ENCODE data around the gene TBC1D3B.
"Not testable (repeated sequence)": the region's sequence is repeated elsewhere in the genome, so short reads cannot be mapped to it uniquely, and the experiment has no call there.

TBC1D3B gene

GRCh38 chr17:36206486-36206821 lies 30.0 kb upstream of the TBC1D3B start:
- peak overlapping the region; percentile 26 for H3K4me3 Mint-ChIP-seq
- H3K27ac Mint-ChIP-seq: peak overlapping the region; percentile 12
- DNase-seq (ENCODE audit: low spot score in 2 of 2); H3K36me3 Mint-ChIP-seq; H3K9me3 Mint-ChIP-seq: not testable (repeated sequence)
- H3K4me1 Mint-ChIP-seq: peaks cover 70% of the 10 kb centered on the region
- ATAC-seq: peak; percentile 71

- H3K4me1 Mint-ChIP-seq: peaks cover 70% of the 10 kb centered on the region
- no peak for ATAC-seq
- no peaks in the 10 kb centered on the region for H3K9me3 Mint-ChIP-seq
- H3K4me3 Mint-ChIP-seq: peak overlapping the region; percentile 26
- peak overlapping the region; percentile 12 for H3K27ac Mint-ChIP-seq
- peak in 1 of 2 donors; percentile 61 for DNase-seq (ENCODE audit: low spot score in 2 of 2)
- peaks cover 3% of the 10 kb centered on the region for H3K36me3 Mint-ChIP-seq
Measured at GRCh38 chr17:36205637-36206485, 29.4 kb upstream of the TBC1D3B start.

- Mint-ChIP-seq H3K36me3 (no peaks in the 10 kb centered on the region), H3K9me3 (no peaks in the 10 kb centered on the region), H3K4me3 (peak overlapping the region; percentile 26), H3K4me1 (peaks cover 70% of the 10 kb centered on the region), H3K27ac (peak overlapping the region; percentile 12)
- DNase-seq (ENCODE audit: low spot score in 2 of 2): no peak
- ATAC-seq: no peak
Measured at GRCh38 chr17:36204724-36205500, 28.5 kb upstream of the TBC1D3B start.

- H3K27ac Mint-ChIP-seq: peak overlapping the region; percentile 74
- peak overlapping the region; percentile 70 for H3K4me3 Mint-ChIP-seq
- peaks cover 80% of the 10 kb centered on the region for H3K4me1 Mint-ChIP-seq
- ATAC-seq (no peak), DNase-seq (ENCODE audit: low spot score in 2 of 2) (no peak)
- H3K9me3 Mint-ChIP-seq: no peaks in the 10 kb centered on the region
- no peaks in the 10 kb centered on the region for H3K36me3 Mint-ChIP-seq
Measured at GRCh38 chr17:36203335-36203734, 26.9 kb upstream of the TBC1D3B start.

- not testable (repeated sequence) for H3K36me3 Mint-ChIP-seq, H3K9me3 Mint-ChIP-seq
- peaks cover 82% of the 10 kb centered on the region for H3K4me1 Mint-ChIP-seq
- H3K27ac Mint-ChIP-seq: peak overlapping the region; percentile 74
- ATAC-seq (peak; percentile 51), DNase-seq (ENCODE audit: low spot score in 2 of 2) (peak in 1 of 2 donors; percentile 65)
- H3K4me3 Mint-ChIP-seq: peak overlapping the region; percentile 70
Measured at GRCh38 chr17:36201506-36201905, 25.1 kb upstream of the TBC1D3B start.

- Mint-ChIP-seq H3K4me1 (peaks cover 82% of the 10 kb centered on the region), H3K27ac (peak overlapping the region; percentile 74), H3K4me3 (peak overlapping the region; percentile 70)
- H3K36me3 Mint-ChIP-seq; ATAC-seq; DNase-seq (ENCODE audit: low spot score in 2 of 2); H3K9me3 Mint-ChIP-seq: not testable (repeated sequence)
Measured at GRCh38 chr17:36201102-36201501, 24.7 kb upstream of the TBC1D3B start.

- H3K9me3 Mint-ChIP-seq: no peaks in the 10 kb centered on the region
- DNase-seq (ENCODE audit: low spot score in 2 of 2) (peak in 1 of 2 donors; percentile 82), ATAC-seq (peak; percentile 76)
- H3K4me3 Mint-ChIP-seq: peak overlapping the region; percentile 70
- peak overlapping the region; percentile 92 for H3K27ac Mint-ChIP-seq
- peaks cover 89% of the 10 kb centered on the region for H3K4me1 Mint-ChIP-seq
- peaks cover 26% of the 10 kb centered on the region for H3K36me3 Mint-ChIP-seq
Measured at GRCh38 chr17:36198831-36199465, 22.5 kb upstream of the TBC1D3B start.

- no peaks in the 10 kb centered on the region for H3K9me3 Mint-ChIP-seq
Measured at GRCh38 chr17:36197387-36197703, 20.9 kb upstream of the TBC1D3B start.

GRCh38 chr17:36196131-36196486 lies 19.7 kb upstream of the TBC1D3B start:
- DNase-seq (ENCODE audit: low spot score in 2 of 2) (no peak), ATAC-seq (no peak)
- peaks cover 33% of the 10 kb centered on the region for H3K36me3 Mint-ChIP-seq
- peak overlapping the region; percentile 92 for H3K27ac Mint-ChIP-seq
- no peaks in the 10 kb centered on the region for H3K9me3 Mint-ChIP-seq
- peaks cover 84% of the 10 kb centered on the region for H3K4me1 Mint-ChIP-seq
- H3K4me3 Mint-ChIP-seq: peak overlapping the region; percentile 70

More at GRCh38 chr17:36197387-36197703, 20.9 kb upstream of the TBC1D3B start:
- peak overlapping the region; percentile 92 for H3K27ac Mint-ChIP-seq
- ATAC-seq: peak; percentile 1
- peak in 1 of 2 donors; percentile 71 for DNase-seq (ENCODE audit: low spot score in 2 of 2)
- peaks cover 84% of the 10 kb centered on the region for H3K4me1 Mint-ChIP-seq
- H3K4me3 Mint-ChIP-seq: peak overlapping the region; percentile 70
- H3K36me3 Mint-ChIP-seq: peaks cover 29% of the 10 kb centered on the region

GRCh38 chr17:36195434-36196130 lies 19.1 kb upstream of the TBC1D3B start:
- H3K4me1 Mint-ChIP-seq: peaks cover 84% of the 10 kb centered on the region
- peaks cover 33% of the 10 kb centered on the region for H3K36me3 Mint-ChIP-seq
- DNase-seq (ENCODE audit: low spot score in 2 of 2) (peak in 1 of 2 donors; percentile 64), ATAC-seq (no peak)
- H3K27ac Mint-ChIP-seq: peak overlapping the region; percentile 92
- no peaks in the 10 kb centered on the region for H3K9me3 Mint-ChIP-seq
- peak overlapping the region; percentile 70 for H3K4me3 Mint-ChIP-seq

GRCh38 chr17:36194832-36195433 lies 18.5 kb upstream of the TBC1D3B start:
- Mint-ChIP-seq H3K4me1 (peaks cover 84% of the 10 kb centered on the region), H3K27ac (peak overlapping the region; percentile 92), H3K36me3 (peaks cover 33% of the 10 kb centered on the region), H3K4me3 (peak overlapping the region; percentile 70)
- not testable (repeated sequence) for ATAC-seq; DNase-seq (ENCODE audit: low spot score in 2 of 2); H3K9me3 Mint-ChIP-seq

- Mint-ChIP-seq H3K27ac (peak overlapping the region; percentile 92), H3K4me1 (peaks cover 80% of the 10 kb centered on the region), H3K36me3 (peaks cover 33% of the 10 kb centered on the region), H3K4me3 (peak overlapping the region; percentile 70)
- peak; percentile 17 for ATAC-seq
- H3K9me3 Mint-ChIP-seq; DNase-seq (ENCODE audit: low spot score in 2 of 2): not testable (repeated sequence)
Measured at GRCh38 chr17:36194147-36194831, 17.9 kb upstream of the TBC1D3B start.

- H3K27ac Mint-ChIP-seq: no peak overlapping the region
- no peak for DNase-seq (ENCODE audit: low spot score in 2 of 2)
Measured at GRCh38 chr17:36193216-36193775, 16.9 kb upstream of the TBC1D3B start.

More at GRCh38 chr17:36193216-36193775, 16.9 kb upstream of the TBC1D3B start:
- H3K36me3 Mint-ChIP-seq: peaks cover 33% of the 10 kb centered on the region
- no peaks in the 10 kb centered on the region for H3K9me3 Mint-ChIP-seq
- peaks cover 80% of the 10 kb centered on the region for H3K4me1 Mint-ChIP-seq
- no peak for ATAC-seq
- peak overlapping the region; percentile 70 for H3K4me3 Mint-ChIP-seq
